GM18498 (cell line): ENCODE results near the gene CLHC1.
A peak's percentile ranks its signal among the peaks of the same experiment; 100 is the strongest.
"Not testable (repeated sequence)": the region's sequence is repeated elsewhere in the genome, so short reads cannot be mapped to it uniquely, and the experiment has no call there.

Source experiments
- ATAC-seq: cut with Tn5 transposase; IDR thresholded peaks from one replicate; pipeline ENCODE4 v1.9.1; 2021; ENCODE audit warnings: mild to moderate bottlenecking, moderate library complexity; ENCODE audit not compliant: unreplicated experiment

CLHC1 gene

DNA sequence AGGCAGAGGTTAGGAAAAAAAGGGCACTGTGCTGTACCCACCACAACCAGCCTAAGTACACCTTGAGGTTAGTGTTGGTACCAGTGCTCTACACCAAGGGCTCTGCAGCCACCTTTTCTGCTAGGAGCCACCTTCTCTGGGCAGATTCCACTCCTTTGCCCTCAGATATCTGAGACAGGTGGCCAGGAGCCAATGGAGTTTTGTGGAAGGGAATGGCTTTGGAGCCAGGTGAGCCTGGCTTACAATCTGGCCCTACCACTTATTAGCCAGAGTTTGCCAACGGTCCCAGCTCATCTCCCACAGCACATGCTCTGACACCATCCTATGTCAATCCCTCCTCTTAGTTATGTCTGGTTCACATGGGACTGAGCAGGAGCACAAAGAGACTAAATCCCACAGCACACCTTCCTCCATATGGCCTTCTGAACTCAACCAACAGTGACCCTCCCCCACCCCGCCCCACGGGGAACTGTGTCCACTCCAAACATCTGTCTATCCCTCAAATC lies 77.5 kb downstream of the CLHC1 start:
- no peak for ATAC-seq

DNA sequence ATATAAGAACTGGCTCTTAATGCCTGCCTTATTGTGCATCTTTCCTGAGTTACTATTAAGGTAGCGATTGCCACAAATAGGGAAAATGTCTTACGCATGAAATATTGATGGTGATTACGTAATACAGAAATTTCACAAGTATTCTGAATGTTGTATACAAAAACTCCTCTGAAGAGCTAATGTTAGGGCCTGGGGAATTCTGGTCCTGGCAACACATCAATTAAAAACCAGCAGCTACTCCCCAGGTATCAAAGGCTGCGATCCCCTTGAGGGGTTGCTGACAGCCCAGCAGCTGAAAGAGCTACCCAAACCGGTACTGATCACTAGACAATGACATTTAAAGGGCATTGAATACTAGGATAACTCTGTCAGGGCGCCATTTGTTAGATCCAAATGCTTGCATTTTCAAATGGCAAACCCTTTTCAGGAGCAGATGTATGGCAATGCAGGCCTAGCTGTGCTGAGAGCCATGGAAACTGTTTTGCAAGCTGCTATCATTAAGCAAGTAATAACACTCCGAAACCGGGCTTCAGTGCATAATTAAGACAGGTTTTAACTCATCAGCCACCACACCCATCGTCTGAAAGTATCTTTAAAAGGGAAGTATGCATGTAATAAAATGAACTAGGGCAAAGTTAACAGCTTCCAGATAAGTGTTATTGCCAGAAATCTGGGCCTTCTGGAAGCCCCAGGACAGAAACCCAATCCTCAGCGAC lies 78.4 kb downstream of the CLHC1 start:
- ATAC-seq = no peak

DNA sequence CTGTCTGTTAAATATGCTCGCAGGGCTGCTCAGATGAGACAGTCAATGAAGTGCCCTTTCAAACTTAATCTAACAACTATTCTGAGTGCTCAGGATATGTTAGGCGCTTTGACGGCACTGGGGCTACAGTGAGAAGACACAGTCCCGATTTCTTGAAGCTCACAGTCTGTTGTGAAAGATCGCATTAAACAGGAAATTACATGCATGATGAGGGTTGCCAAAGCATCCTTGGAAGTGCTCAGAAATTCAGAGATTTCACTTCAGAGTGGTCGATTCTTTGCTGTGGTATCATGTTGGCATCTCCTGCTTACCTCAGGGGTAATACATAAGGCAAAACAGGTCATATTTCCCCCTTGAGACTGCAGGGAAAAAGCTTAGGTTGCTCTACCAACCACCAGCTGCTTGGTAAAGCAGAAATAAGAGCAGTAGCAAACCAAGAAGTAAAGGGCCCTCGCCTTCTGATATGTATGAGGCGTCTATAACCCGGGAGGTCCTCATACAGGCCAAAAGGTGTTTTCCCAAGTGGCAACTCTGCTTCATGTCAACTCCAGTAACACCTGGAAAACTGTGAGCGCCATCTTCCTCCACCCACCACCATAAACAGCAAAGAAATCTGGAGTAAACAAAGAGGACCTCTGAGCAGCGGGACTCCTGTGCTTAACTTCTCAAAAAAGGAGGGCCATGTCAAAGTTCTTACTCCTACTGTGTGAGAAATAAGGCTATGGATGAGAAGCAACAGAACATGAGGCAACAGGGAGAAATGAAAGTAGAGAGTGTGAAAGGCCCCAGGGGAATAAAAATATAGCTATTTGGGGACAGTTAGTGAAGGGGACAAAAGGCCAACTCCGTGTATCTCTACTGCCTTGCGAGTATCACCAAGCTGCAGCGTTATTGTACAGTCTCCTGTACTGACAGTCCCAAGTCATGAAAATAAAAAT lies 79.3 kb downstream of the CLHC1 start:
- ATAC-seq = no peak

DNA sequence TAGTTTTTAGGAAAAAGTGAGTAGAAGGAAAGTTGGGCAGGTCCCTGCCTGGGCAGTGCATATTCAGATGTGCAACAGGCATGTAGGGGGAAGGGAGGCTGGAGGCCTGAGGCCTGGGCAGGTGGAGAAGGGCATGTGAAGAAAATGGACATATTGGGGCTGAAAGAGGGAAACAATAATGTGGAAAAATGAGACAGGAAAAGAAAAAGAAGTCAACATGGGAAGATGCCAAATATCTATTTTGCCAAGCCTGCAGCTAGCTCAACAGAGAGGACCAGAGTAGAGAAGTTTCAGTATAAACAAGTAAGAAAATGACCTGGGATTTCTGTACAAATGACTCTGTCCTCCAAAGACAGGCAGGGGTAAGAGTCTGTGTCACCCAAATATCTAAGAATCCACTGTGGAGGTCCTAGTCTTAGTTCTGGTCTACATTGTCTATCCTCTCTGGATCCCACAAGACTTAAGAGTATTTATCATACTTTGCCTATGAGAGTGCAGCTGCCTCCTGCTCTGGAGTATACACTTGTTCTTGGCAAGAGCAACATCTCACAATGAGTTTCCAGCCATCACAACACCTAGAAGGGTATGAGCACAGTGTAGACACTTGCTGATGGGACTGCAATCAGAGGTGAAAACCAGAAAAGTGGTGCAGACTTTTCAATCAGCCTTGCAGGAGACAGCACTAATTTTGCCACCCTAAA lies 80.2 kb downstream of the CLHC1 start:
- no peak for ATAC-seq

DNA sequence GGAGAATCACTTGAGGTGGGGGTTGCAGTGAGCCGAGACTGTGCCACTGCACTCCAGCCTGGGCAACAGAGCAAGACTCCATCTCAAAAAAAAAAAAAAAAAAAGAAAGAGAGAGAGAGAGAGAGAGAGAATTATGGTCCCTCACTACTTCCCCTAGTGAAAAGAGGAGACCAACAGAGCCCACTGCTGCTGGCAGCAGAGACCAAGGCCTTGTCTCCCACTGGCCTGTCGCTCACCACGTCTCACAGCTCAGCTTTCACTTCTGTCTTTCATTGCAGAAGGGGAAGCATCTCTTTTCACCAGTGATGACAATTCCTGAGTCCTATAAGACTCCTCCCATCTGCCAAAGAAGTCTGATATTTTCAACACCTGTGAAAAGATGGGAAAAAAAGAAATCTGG lies 81.3 kb downstream of the CLHC1 start:
- peak; percentile 86 for ATAC-seq

DNA sequence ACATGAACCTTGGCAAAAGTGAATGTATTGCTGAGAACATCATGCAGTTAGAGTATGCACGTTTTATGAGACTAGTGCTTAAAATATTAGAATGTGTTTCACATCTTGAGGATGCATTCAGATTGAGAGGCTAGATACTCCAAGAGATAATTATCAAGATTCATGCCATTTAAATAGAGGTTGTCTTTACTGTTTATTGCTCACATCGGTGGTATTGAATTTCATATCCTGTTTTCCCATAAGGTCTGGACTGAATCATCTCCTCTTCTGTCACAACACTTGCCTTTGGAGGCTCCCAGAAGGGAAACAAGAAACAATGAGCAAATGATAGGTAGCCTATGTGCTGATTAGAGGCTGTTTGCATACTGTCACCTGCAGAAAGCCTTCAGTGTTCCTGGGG lies 83.8 kb downstream of the CLHC1 start:
- no peak for ATAC-seq

DNA sequence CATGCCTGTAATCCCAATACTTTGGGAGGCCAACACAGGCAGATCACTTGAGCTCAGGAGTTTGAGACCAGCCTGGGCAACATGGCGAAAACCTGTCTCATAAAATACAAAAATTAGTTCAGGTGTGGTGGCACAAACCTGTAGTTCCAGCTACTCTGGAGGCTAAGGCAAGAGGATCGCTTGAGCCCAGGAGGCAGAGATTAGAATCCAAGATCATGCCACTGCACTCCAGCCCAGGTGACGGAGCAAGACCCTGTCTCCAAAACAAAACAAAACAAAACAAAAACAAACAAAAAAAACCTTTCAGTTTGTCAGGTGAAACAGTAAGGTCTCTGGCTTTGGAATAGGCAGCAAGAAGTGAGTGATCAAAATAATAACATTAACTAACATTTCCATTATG lies 84.6 kb downstream of the CLHC1 start:
- ATAC-seq = no peak

DNA sequence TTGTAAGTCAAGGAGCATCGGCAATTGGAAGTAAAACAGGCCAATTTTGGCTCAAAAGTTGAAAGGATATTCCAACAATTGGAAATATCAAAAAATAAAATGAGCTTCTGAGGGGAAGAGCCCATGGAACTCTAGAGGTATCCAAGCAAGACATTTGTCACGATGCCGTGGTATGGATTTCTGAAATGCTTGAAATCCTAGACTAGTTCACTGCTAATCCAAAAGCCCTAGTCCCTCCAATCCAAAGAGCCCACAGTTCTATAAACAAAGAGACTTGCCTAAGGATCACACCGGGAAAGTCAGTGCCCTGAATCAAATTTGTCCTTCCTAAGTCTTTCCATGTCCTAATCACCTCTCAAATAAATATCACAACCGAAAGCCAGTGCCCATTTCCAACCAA lies 85.1 kb downstream of the CLHC1 start:
- ATAC-seq = no peak

DNA sequence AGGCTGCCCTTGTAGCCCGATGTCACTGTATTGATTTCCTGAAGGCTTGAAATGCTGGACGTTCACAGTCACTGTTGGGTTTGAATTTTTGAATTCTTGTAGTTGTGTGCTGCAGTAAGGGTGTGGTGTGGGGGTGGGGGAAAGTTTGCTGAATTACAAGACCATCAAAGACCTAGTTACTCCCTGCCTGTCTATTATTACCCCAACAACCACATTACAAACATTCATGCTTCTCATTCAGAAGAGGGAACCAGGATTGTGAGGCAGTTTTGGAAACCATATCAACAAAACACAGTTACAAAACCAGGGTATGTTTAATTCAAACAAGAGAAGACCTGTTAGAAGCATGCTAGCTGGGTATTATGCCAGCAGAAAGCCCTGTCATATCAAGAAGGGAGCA lies 85.8 kb downstream of the CLHC1 start:
- no peak for ATAC-seq

DNA sequence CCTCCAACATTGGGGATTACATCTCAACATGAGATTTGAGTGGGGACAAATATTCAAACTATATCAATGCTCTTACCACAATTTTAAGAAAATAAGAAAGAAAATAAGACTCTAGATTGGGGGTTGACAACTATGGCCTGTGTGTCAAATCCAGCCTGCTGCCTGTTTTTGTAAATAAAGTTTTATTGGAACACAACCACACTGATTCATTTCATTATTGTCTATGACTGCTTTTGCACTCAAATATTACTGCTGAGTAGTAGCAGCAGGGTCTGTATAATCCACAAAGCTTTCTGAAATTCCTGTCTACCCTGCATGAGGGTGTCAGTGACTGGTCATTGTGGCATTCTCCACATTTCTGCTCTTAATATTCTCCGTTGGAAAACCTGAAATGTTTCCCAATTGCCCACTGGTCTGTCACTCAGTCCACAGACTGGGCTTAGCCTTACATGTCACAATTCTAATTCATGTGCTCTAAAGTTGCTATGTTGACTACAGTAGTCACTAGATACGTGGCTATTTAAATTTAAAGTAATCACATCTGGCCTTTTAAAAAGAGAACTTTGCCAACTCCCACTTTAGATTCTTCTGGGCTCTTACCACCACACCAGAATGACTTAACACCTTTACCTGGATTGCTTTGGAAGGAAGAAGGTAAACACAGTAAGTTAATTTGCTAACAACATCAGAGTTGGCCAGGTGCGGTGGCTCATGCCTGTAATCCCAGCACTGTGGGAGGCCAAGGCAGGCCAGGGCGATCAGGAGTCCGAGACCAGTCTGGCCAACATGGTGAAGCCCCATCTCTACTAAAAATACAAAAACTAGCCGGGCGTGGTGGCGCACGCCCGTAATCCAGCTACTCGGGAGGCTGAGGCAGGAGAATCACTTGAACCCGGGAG lies 86.9 kb downstream of the CLHC1 start:
- ATAC-seq = no peak

DNA sequence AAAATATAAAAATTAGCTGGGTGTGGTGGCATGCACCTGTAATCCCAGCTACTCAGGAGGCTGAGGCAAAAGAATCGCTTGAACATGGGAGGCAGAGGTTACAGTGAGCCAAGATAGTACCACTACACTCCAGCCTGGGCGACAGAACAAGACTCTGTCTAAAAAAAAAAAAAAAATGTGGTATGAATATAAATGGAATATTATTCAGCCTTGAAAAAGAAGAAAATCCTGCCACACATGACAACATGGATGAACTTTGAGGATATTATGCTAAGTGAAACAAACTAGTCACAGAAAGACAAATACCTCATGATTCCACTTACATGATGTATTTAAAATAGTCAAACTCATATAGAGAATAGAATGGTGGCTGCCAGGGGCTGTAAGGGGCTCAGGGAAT lies 88.4 kb downstream of the CLHC1 start:
- ATAC-seq = not testable (repeated sequence)

DNA sequence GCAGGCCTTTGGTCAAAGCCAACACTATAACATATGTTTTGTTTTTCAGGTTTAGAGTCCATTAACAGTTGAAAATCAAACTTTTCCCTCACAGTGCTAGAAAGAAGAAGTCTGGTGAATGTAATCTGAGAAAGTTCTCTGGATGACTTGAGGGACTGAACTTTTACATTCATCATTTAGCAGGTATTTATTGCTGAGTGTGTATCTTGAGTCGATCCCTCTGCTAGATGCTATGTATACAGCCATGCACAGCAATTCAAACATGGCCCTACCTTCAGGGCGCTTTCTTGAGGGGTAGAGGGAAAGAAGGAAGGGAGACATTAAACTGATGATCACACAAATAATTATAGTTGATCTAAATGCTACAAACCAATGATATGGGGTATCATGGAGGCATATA lies 89.6 kb downstream of the CLHC1 start:
- ATAC-seq = no peak

DNA sequence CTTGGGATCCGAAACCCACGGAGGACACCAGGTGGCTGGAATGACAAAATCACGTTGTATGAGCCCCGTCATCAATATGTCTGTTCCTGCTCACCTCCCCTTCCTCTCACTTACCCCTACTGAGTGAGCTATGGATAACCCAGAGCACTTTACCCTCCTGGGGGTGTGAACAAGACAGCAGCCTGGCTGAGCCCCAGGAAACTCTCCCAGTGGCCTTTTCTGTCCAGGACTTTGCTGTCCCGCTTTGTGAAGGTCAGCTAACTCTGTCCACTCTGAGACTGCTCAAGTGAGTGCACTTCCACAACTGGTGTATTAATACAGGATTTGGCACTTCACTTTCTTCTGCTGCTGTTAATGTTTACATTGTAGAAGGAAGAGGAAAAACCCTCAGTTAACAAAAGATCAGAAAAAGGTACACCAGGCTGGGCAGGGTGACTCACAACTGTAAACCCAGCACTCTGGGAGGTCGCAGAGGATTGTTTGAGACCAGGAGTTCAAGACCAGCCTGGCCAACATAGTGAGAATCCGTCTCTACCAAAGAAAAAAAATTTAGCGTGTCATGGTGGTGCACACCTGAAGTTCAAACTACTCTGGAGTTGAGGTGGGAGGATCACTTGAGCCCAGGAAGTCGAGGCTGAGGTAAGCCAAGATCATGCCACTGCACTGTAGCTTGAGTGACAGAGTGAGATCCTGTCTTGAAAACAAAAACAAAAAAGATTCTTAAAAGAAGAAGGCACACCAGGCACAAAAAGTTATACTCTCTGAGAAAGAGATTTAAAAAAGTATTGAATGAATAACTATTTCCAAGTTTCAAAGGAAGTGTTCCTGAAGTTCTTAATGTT lies 90.3 kb downstream of the CLHC1 start:
- ATAC-seq = no peak

DNA sequence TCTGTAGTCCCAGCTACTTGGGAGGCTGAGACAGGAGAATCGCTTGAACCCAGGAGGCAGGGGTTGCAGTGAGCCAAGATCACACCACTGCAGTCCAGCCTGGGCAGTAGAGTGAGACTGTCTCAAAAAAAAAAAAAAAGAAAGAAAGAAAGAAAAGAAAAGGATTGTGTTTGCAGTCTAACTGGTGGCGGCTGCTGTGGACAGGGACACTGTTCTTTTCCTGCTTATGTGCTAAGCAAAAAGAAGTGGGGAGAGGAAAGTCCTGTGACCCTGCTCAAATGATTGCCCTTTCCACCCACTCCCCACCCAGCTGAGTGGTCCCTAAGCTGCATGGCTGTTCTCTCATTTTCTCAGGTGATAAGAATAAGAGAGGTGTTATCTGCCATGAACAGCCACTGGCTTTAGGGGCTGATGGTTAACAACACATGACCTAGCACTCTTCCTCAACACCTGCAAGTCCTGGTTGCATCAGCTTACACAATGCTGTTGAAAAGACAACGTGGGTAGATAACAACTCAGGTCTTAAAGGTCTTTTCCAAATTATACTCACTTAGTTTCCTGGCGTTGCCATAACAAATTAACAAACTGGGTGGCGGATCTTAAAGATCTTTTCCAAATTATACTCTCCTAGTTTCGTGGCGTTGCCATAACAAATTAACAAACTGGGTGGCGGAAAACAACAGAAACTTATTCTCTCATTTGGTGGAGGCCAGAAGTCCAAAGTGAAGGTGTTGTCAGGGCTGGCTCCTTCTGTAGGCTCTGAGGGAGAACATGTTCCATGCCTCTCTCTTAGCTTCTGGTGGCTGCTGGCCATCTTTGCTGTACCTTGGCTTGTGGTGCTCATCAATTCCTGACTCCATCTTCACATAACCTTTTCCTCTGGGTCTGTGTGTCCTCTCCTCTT lies 91.5 kb downstream of the CLHC1 start:
- ATAC-seq = no peak

DNA sequence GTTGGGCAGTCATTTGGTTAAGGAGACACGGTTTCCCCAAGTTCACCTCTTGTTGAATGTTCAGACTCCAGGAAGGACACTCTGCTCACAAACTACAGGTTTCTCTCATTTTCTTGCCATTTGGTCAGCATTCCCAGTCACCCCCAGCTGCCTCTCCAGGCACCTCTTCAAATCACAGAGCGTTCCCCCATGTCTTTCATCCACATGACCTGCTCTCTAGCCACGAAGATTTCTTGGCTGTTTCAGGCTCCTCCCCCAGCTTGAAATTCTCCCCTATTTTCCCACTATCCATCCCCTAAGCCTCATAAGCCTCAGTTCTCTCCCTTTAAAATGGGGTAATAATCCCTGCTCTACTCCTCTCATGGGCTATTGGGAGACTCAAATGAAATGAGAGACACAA lies 92.8 kb downstream of the CLHC1 start:
- no peak for ATAC-seq

DNA sequence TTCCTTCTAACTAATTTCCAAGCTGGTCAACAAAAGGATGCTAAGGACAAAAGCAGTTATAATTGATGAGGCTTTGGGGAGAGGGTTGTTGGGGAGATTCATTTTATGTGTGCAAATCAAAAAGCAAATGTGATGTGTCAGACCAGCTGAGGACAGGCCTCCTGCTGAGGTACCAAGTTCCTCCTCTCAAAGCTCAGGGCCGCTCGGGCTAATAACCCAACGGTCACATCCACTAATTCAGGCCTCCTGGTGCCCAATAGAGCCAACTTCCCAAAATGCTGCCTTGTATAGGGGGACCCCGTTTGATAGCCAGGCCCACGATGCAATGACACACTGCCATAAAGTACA lies 93.2 kb downstream of the CLHC1 start:
- ATAC-seq = no peak

DNA sequence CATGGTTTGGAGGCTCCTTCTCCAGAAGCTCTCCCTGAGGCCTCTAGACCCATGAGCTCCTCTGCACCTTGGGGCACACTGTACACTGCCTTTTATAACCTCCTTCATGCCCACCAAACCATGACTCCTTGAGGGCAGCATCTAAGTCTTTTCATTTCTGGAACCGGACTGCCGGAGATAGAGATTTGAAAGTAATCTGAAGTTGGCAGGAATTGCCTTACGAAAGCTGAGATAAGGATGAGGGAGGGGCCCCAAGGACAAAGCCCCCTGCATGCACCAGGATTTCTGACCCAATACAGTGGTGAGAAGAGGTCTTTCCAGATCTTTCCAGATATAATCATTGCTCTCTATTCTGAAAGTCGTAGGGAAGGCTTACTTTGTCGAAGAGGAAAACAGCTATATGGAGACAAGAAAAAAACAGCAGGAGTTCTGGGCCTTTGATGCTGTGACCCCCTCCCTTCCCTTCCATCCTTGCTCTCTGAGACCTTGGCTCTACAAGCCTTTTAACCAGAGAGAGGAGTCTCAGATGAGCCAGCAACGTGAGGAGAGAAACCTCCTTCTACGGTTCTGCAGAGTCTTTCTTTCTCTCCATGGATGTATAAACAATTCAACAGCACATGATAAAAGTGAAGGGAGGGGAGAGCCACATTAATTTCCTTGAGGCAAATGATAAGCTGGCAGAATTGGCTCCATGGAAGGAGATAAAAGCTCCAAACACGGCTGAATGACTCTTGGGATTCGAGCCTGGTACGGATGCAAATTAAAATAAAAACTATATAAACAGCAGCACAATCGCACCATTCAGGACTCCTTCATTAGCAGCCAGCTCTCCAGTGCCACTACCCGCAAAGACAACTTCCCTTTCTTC lies 93.8 kb downstream of the CLHC1 start:
- ATAC-seq = no peak
